Measurements from ENCODE around the gene SHISA6. TPM values are rescaled to one million over a fixed set of nuclear protein-coding genes. Genes with fewer than 3 reads are reported as not detected.

The SHISA6 gene
- polyA plus RNA-seq, 1 of the 3 experiments (the other 2 are of a cell fraction) = not detected

DNA sequence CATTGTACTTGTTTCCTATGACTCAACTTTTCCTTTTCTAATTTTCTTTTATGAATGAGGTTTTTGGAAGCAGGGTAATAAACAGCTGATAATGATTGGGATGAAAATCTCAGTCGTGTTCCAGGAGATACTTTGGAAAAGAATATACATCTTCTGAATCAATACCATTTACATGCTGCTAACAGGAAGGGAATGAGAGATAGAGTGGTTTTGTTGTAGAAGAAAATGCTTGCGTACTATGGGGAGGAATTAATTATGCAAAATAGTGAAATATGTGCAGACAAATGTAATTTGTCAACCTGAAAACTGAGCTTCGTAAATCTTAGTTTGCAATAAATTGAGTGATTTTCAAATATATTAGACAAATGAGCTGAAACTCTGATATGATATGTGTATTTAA, 24.0 kb upstream of the SHISA6 start:
- CTCF ChIA-PET = no interaction called here
- no peak overlapping the region for H3K9ac ChIP-seq
- no peaks in the 10 kb centered on the region for H4K20me1 ChIP-seq (ENCODE audit: insufficient read depth)
- no peaks in the 10 kb centered on the region for H3K4me1 ChIP-seq (ENCODE audit: control insufficient read depth in 1 of 2, insufficient read depth in 2 of 2, low read depth in 1 of 2, low read length in 1 of 2)
- no peaks in the 10 kb centered on the region; the same call in 1 of the 2 replicates for H3K9me3 ChIP-seq
- H2AFZ ChIP-seq (ENCODE audit: low read depth) = no peak overlapping the region
- no peaks in the 10 kb centered on the region for H3K27me3 ChIP-seq (ENCODE audit: insufficient read depth)
- no peaks in the 10 kb centered on the region for H3K79me2 ChIP-seq (ENCODE audit: insufficient read depth)
- TF ChIP-seq, protein P1, sequence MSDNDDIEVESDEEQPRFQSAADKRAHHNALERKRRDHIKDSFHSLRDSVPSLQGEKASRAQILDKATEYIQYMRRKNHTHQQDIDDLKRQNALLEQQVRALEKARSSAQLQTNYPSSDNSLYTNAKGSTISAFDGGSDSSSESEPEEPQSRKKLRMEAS (IDR thresholded peaks at IDR 0.05; ENCODE audit: low read depth) = no peak
- TF ChIP-seq JUND (IDR thresholded peaks at IDR 0.05) = no peak
- TF ChIP-seq RXRA (IDR thresholded peaks at IDR 0.05; ENCODE audit: borderline replicate concordance, low read depth) = no peak
- no peak for TF ChIP-seq RFX5 (IDR thresholded peaks at IDR 0.05; ENCODE audit: low read length)
- no peak for TF ChIP-seq EP300 (IDR thresholded peaks at IDR 0.05; ENCODE audit: borderline replicate concordance in 1 of 2, low read depth in 1 of 2, low read length in 1 of 2)
- TF ChIP-seq NFIC (IDR thresholded peaks at IDR 0.05; ENCODE audit: borderline replicate concordance) = no peak
- TF ChIP-seq ELF1 (IDR thresholded peaks at IDR 0.05) = no peak
- H3K9me2 ChIP-seq = no peaks in the 10 kb centered on the region
- no peak overlapping the region for H3K4me3 ChIP-seq (ENCODE audit: low read depth in 2 of 2, low read length in 1 of 2)
- no peak overlapping the region for H3K27ac ChIP-seq (ENCODE audit: low read depth in 2 of 2, low read length in 1 of 2)
- no peak overlapping the region for H3K4me2 ChIP-seq
- H3F3A ChIP-seq (replicated peaks; ENCODE audit: insufficient read depth) = no peaks in the 10 kb centered on the region
- DNase-seq = no peak
- H3K36me3 ChIP-seq (replicated peaks in 1 of 2; ENCODE audit: control insufficient read depth in 1 of 2, insufficient read depth in 2 of 2, low read length in 1 of 2) = no peaks in the 10 kb centered on the region
- POLR2A ChIA-PET = no interaction called here
- WGBS (ENCODE audit: low lambda C conversion rate) = 26% methylated on average over 3 of the region's 3 CpGs

DNA sequence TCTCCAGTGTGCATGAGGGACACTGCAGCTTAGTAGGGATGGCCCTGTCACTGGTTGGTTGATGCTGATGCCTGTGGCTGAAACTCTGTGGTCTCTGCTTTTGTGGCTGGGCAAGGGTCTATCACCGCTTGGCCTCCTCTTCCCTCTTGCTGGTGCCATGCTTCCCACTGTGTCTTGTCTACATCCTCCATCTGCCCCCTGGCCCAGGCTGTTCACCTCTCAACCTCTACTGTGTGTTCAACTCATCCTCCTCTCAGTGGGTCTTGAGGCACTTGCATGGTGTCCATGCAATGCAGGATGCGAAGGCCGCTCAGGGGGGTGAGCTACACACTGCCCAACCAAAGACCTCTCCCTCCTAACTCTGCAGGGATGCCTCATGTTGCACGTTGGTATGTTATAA, 19.8 kb upstream of the SHISA6 start:
- TF ChIP-seq MXI1 (IDR thresholded peaks at IDR 0.05; ENCODE audit: low read depth, low read length) (no peak), EP300 (IDR thresholded peaks at IDR 0.05; ENCODE audit: borderline replicate concordance in 1 of 2, low read depth in 1 of 2, low read length in 1 of 2) (no peak), CHD2 (IDR thresholded peaks at IDR 0.05; ENCODE audit: low read length, partially characterized antibody) (no peak), JUND (IDR thresholded peaks at IDR 0.05) (no peak), EZH2phosphoT487 (IDR thresholded peaks at IDR 0.05; ENCODE audit: borderline replicate concordance, low read depth) (no peak)
- TF ChIP-seq, protein P2, sequence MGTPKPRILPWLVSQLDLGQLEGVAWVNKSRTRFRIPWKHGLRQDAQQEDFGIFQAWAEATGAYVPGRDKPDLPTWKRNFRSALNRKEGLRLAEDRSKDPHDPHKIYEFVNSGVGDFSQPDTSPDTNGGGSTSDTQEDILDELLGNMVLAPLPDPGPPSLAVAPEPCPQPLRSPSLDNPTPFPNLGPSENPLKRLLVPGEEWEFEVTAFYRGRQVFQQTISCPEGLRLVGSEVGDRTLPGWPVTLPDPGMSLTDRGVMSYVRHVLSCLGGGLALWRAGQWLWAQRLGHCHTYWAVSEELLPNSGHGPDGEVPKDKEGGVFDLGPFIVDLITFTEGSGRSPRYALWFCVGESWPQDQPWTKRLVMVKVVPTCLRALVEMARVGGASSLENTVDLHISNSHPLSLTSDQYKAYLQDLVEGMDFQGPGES (IDR thresholded peaks at IDR 0.05; ENCODE audit: low read depth, low read length) = no peak
- TF ChIP-seq, protein P1 (IDR thresholded peaks at IDR 0.05; ENCODE audit: low read depth) = no peak
- no peak overlapping the region for H2AFZ ChIP-seq (ENCODE audit: low read depth)
- no peak overlapping the region for H3K4me3 ChIP-seq (ENCODE audit: low read depth in 2 of 2, low read length in 1 of 2)
- no peak overlapping the region for H3K27ac ChIP-seq (ENCODE audit: low read depth in 2 of 2, low read length in 1 of 2)
- ChIA-PET CTCF (interaction anchor here (1.3 kb wide), 1 partner anchor 345 kb away, joined by 4 read pairs; no protein-coding TSS in a partner anchor), POLR2A (no interaction called here)
- H3K9ac ChIP-seq = no peak overlapping the region
- no peaks in the 10 kb centered on the region for H4K20me1 ChIP-seq (ENCODE audit: insufficient read depth)
- H3K4me2 ChIP-seq = no peak overlapping the region
- H3F3A ChIP-seq (replicated peaks; ENCODE audit: insufficient read depth) = no peaks in the 10 kb centered on the region
- no peak for DNase-seq
- no peaks in the 10 kb centered on the region for H3K36me3 ChIP-seq (replicated peaks in 1 of 2; ENCODE audit: control insufficient read depth in 1 of 2, insufficient read depth in 2 of 2, low read length in 1 of 2)
- WGBS (ENCODE audit: low lambda C conversion rate) = 24% methylated on average over 4 of the region's 4 CpGs
- H3K79me2 ChIP-seq (ENCODE audit: insufficient read depth) = no peaks in the 10 kb centered on the region
- no peaks in the 10 kb centered on the region for H3K27me3 ChIP-seq (ENCODE audit: insufficient read depth)
- no peaks in the 10 kb centered on the region for H3K9me2 ChIP-seq
- no peaks in the 10 kb centered on the region; the same call in 1 of the 2 replicates for H3K9me3 ChIP-seq
- H3K4me1 ChIP-seq (ENCODE audit: control insufficient read depth in 1 of 2, insufficient read depth in 2 of 2, low read depth in 1 of 2, low read length in 1 of 2) = no peaks in the 10 kb centered on the region

All from SK-N-SH (cell line).